ENCODE measurements around the gene ZNF524. TPM values are rescaled to one million over a fixed set of nuclear protein-coding genes. Genes with fewer than 3 reads are reported as not detected.

ZNF524 gene
- polyA plus RNA-seq, 3 donors: 27.9 to 60.9 (median 35.5) TPM

DNA sequence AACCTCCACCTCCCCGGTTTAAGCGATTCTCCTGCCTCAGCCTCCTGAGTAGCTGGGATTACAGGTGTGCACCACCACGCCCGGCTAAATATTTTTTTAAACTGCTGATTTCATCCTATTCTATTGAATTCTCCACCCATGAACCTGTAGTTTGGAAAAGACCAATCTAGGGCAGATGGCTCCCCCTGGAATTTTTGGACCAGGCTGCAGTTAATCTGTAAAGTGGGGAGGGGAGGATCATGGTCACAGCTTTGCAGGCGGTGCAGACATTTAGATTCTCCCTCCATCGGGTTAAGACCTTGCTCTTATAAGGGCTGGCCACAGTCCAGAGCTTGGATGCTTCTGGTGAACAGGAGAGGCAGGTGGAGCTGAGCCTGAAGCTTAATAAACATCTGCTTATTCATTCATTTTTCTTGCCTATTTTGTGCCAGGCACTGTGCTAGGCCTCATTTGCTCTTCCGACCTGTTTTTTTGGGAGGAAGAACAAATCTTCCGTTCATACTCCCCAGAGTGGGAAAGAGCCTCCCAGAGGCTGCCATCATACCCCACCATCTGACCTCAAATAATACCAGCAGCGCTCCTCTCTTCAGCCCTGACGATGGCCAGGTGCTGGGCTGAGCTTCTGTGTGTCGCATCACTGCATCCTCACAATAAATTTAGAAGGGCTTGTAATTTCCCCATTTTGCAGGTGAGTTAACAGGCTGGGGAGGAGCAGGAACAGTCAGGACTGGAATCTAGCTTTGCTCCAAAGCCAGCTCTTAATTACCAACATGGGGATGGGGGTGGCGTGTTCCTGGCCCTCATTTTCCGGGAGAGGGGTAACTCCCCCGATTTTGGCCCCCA lies 47.0 kb downstream of the ZNF524 start:
- WGBS, 3 donors: 34 to 46% (median 45%) methylated on average over 14 of the region's 14 CpGs
- H3K27ac ChIP-seq (ENCODE audit: low read depth, low read length): no peak overlapping the region

DNA sequence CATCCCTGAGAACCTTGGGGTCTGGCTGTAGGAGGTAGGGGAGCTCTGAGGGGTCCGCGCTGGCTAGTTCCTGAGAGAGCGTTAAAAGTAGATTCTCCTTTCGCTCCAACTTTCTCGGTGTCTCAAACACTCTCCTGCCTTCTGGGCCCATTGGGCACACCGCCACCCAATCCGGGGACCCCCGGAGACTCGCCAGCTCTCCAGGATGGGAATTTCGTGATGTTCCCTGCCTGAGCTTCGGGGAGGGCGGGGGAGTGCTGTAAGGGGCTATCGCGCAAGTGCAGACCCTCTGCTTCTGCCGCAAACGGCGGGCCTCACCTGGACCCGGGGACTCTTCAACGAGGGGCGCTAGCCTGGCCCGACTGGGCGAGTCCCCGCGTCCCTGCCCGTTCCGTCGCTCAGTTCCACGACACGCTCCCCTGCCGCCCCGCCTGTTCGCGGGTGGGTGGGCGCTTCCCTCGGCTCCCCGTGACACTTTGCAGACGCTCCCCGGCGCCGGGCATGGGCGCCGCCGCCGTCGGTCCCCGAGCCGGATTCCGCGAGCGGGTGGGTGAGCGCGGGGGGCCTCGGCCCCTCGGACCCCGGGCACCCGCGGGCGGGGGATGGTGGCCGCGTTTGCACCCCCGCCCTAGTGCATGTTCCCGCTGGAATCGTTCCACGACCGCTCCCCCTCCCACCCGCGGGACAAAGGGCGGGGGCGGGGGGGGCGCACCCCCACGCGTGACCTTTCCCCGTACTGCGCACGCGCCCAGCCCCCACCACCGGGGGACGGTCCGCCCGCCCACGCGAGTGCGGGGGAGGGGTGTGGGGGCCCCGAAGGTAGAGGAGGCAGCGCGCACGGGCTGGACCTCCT lies 47.9 kb downstream of the ZNF524 start, which contains the start of gene CCDC106:
CCDC106 (plus strand) TSS at position 481 of the 853 bp plus-strand sequence. CDS start 835 bp downstream, outside the sequence.
- WGBS, 3 donors: 1 to 2% (median 1%) methylated on average over 78 to 87 of the region's 87 CpGs

GRCh38 chr19:55648585-55649267 lies 48.6 kb downstream of the ZNF524 start:
- H3K27ac ChIP-seq (ENCODE audit: low read depth, low read length): no peak overlapping the region
- 19 to 35% (median 19%) methylated on average over 25 of the region's 25 CpGs for WGBS, 3 donors

More for the DNA sequence above, 47.9 kb downstream of the ZNF524 start, which contains the start of gene CCDC106:
- no peak within 1 kb of the TSS for H3K27ac ChIP-seq (ENCODE audit: low read depth, low read length)

GRCh38 chr19:55649268-55650125 lies 49.4 kb downstream of the ZNF524 start:
- H3K27ac ChIP-seq (ENCODE audit: low read depth, low read length): no peak overlapping the region
- WGBS, 3 donors: 68 to 84% (median 74%) methylated on average over 17 of the region's 17 CpGs

GRCh38 chr19:55650126-55650557 lies 50.1 kb downstream of the ZNF524 start:
- H3K27ac ChIP-seq (ENCODE audit: low read depth, low read length): no peak overlapping the region

GRCh38 chr19:55650602-55651230 lies 50.6 kb downstream of the ZNF524 start:
- no peak overlapping the region for H3K27ac ChIP-seq (ENCODE audit: low read depth, low read length)
- 89 to 93% (median 92%) methylated on average over 17 of the region's 17 CpGs for whole genome bisulfite sequencing, 3 donors

More at GRCh38 chr19:55650126-55650557, 50.1 kb downstream of the ZNF524 start:
- WGBS, 3 donors: 89 to 94% (median 93%) methylated on average over 4 of the region's 4 CpGs

GRCh38 chr19:55651236-55651635 lies 51.1 kb downstream of the ZNF524 start:
- no peak overlapping the region for H3K27ac ChIP-seq (ENCODE audit: low read depth, low read length)
- WGBS, 3 donors: 84 to 87% (median 84%) methylated on average over 18 of the region's 18 CpGs

GRCh38 chr19:55652311-55653128 lies 52.4 kb downstream of the ZNF524 start:
- no peak overlapping the region for H3K27ac ChIP-seq (ENCODE audit: low read depth, low read length)
- WGBS, 3 donors: 80 to 85% (median 82%) methylated on average over 66 to 71 of the region's 71 CpGs

Other genes starting within 250 kb of the ZNF524 start
- under 1 TPM in 2 of 3 donors, not detected in 1; 0.03 to 0.06 TPM for gene COX6B2, start 245.6 kb upstream of the ZNF524 start, polyA plus RNA-seq
- not detected for gene GARIN5B, start 237.0 kb upstream of the ZNF524 start, polyA plus RNA-seq
- 1 to 10 TPM in 1 of 3 donors, under 1 TPM in 1, not detected in 1; 0.28 to 1.7 TPM for gene IL11, start 229.8 kb upstream of the ZNF524 start, polyA plus RNA-seq
- gene TMEM190, start 223.5 kb upstream of the ZNF524 start, polyA plus RNA-seq: not detected
- under 1 TPM in 2 of 3 donors, not detected in 1; 0.16 to 0.90 TPM for gene TMEM238, start 216.0 kb upstream of the ZNF524 start, polyA plus RNA-seq
- gene RPL28, start 214.4 kb upstream of the ZNF524 start, polyA plus RNA-seq: 1,000 to 10,000 TPM in 2 of 3 donors, 100 to 1,000 TPM in 1; 888 to 2,238 (median 2,131) TPM
- 1 to 10 TPM; 2.9 to 9.3 (median 7.4) TPM for gene UBE2S, start 192.5 kb upstream of the ZNF524 start, polyA plus RNA-seq
- gene SHISA7, start 157.0 kb upstream of the ZNF524 start, polyA plus RNA-seq: under 1 TPM in 2 of 3 donors, not detected in 1; 0.07 to 0.11 TPM
- gene ISOC2, start 138.6 kb upstream of the ZNF524 start, polyA plus RNA-seq: 100 to 1,000 TPM in 1 of 3 donors, 10 to 100 TPM in 2; 57.7 to 135 (median 79.6) TPM
- gene C19orf85, start 135.5 kb upstream of the ZNF524 start, polyA plus RNA-seq: not detected
- gene ZNF628, start 123.7 kb upstream of the ZNF524 start, polyA plus RNA-seq: 1 to 10 TPM; 1.9 to 5.6 (median 4.0) TPM
- gene NAT14, start 115.1 kb upstream of the ZNF524 start, polyA plus RNA-seq: 10 to 100 TPM in 1 of 3 donors, 1 to 10 TPM in 2; 4.4 to 10.2 (median 7.7) TPM
- 1 to 10 TPM in 2 of 3 donors, under 1 TPM in 1; 0.28 to 9.4 (median 3.9) TPM for gene SSC5D, start 111.9 kb upstream of the ZNF524 start, polyA plus RNA-seq
- gene SBK2, start 63.2 kb upstream of the ZNF524 start, polyA plus RNA-seq: under 1 TPM in 2 of 3 donors, not detected in 1; 0.12 to 0.90 TPM
- 1 to 10 TPM in 2 of 3 donors, under 1 TPM in 1; 0.29 to 1.6 (median 1.2) TPM for gene SBK3, start 54.7 kb upstream of the ZNF524 start, polyA plus RNA-seq
- 1 to 10 TPM; 3.7 to 7.8 (median 7.2) TPM for gene ZNF579, start 19.4 kb upstream of the ZNF524 start, polyA plus RNA-seq
- 1 to 10 TPM; 6.8 to 9.7 (median 8.4) TPM for gene FIZ1, start 771 bp upstream of the ZNF524 start, polyA plus RNA-seq
- gene ZNF865, start 5.4 kb downstream of the ZNF524 start, polyA plus RNA-seq: 1 to 10 TPM; 3.8 to 6.8 (median 4.7) TPM
- 1 to 10 TPM; 2.6 to 7.0 (median 5.2) TPM for gene ZNF784, start 24.3 kb downstream of the ZNF524 start, polyA plus RNA-seq
- 10 to 100 TPM; 17.9 to 41.2 (median 26.1) TPM for gene ZNF580, start 40.7 kb downstream of the ZNF524 start, polyA plus RNA-seq
- gene ZNF581, start 43.4 kb downstream of the ZNF524 start, polyA plus RNA-seq: 10 to 100 TPM; 14.3 to 24.5 (median 18.1) TPM
- gene CCDC106, start 47.9 kb downstream of the ZNF524 start, polyA plus RNA-seq: 10 to 100 TPM in 2 of 3 donors, 1 to 10 TPM in 1; 6.3 to 23.2 (median 17.8) TPM
- 100 to 1,000 TPM in 1 of 3 donors, 10 to 100 TPM in 2; 54.3 to 122 (median 95.0) TPM for gene U2AF2, start 54.7 kb downstream of the ZNF524 start, polyA plus RNA-seq
- gene EPN1, start 74.9 kb downstream of the ZNF524 start, polyA plus RNA-seq: 100 to 1,000 TPM in 1 of 3 donors, 10 to 100 TPM in 2; 71.6 to 117 (median 89.0) TPM
- gene NLRP9, start 138.1 kb downstream of the ZNF524 start, polyA plus RNA-seq: not detected
- gene RFPL4A, start 158.8 kb downstream of the ZNF524 start, polyA plus RNA-seq: not detected
- not detected for gene RFPL4AL1, start 168.8 kb downstream of the ZNF524 start, polyA plus RNA-seq
- gene NLRP11, start 231.7 kb downstream of the ZNF524 start, polyA plus RNA-seq: under 1 TPM in 1 of 3 donors, not detected in 2; 0.03 TPM
- not detected for gene NLRP4, start 236.3 kb downstream of the ZNF524 start, polyA plus RNA-seq

Data from adipose tissue (tissue), 3 donors.